CD4-positive, alpha-beta memory T cell (primary cell): ENCODE results near the gene NUAK1. TPM values are rescaled to one million over a fixed set of nuclear protein-coding genes. Genes with fewer than 3 reads are reported as not detected.

Experiments used
- CTCF ChIA-PET: fragments of 350-600 bp; sonication (Branson Sonifier 250); formaldehyde crosslinking; loops from one replicate; lab custom pipeline; 2021; ENCODE audit warnings: inconsistent platforms; ENCODE audit not compliant: partially characterized antibody; lab: Charles Lee
- POLR2A ChIA-PET: fragments of 350-600 bp; sonication (Branson Sonifier 250); formaldehyde crosslinking; loops from one replicate; lab custom pipeline; 2021; ENCODE audit not compliant: partially characterized antibody; lab: Charles Lee
- DNase-seq, 5 donors: peaks; one replicate each; pipeline versions ENCODE4 v3.0.0 to v3.0.0-alpha.2; 2020 to 2022; ENCODE audit warnings: mixed read lengths in 1 of 5
- H3K27ac ChIP-seq: one replicate; pipeline ENCODE4 v1.7.0; 2013; ENCODE audit warnings: low read depth, low read length
- H3K27me3 ChIP-seq: 2 replicates; pipeline ENCODE4 v1.7.0; 2013; ENCODE audit warnings: mild to moderate bottlenecking, low read length, moderate library complexity; ENCODE audit not compliant: insufficient read depth
- H3K36me3 ChIP-seq: 2 replicates; pipeline ENCODE4 v1.7.0; 2013; ENCODE audit warnings: mild to moderate bottlenecking, low read length, moderate library complexity; ENCODE audit not compliant: insufficient read depth
- H3K4me1 ChIP-seq: 2 replicates; pipeline ENCODE4 v1.7.0; 2013; ENCODE audit warnings: mild to moderate bottlenecking, low read length, moderate library complexity; ENCODE audit not compliant: insufficient read depth
- H3K4me3 ChIP-seq, 2 donors: one replicate each; pipeline ENCODE4 v1.7.0; 2013; ENCODE audit warnings: low read length in 2 of 2, mild to moderate bottlenecking in 1 of 2
- H3K9me3 ChIP-seq, 2 donors: one replicate each; pipeline ENCODE4 v1.7.0; 2013; ENCODE audit warnings: low read length in 2 of 2, control low read depth in 1 of 2; ENCODE audit not compliant: control insufficient read depth in 1 of 2
- H3K27ac Mint-ChIP-seq, 7 donors: one replicate each; pipeline ENCODE4 v1.8.0; 2020 to 2021; ENCODE audit warnings: mixed read lengths in 7 of 7, mild to moderate bottlenecking in 6 of 7, inconsistent platforms in 3 of 7, moderate library complexity in 3 of 7
- H3K27me3 Mint-ChIP-seq, 2 donors: one replicate each; pipeline ENCODE4 v1.8.0; 2020 to 2021; ENCODE audit warnings: mixed read lengths in 2 of 2
- H3K36me3 Mint-ChIP-seq, 2 donors: one replicate each; pipeline ENCODE4 v1.8.0; 2020 to 2021; ENCODE audit warnings: mixed read lengths in 2 of 2, inconsistent platforms in 1 of 2, mild to moderate bottlenecking in 1 of 2
- H3K4me1 Mint-ChIP-seq, 4 donors: one replicate each; pipeline ENCODE4 v1.8.0; 2020 to 2021; ENCODE audit warnings: mixed read lengths in 4 of 4, mild to moderate bottlenecking in 1 of 4
- H3K4me3 Mint-ChIP-seq, 8 donors: one replicate each; pipeline ENCODE4 v1.8.0; 2020 to 2021; ENCODE audit warnings: mixed read lengths in 8 of 8, mild to moderate bottlenecking in 7 of 8, moderate library complexity in 6 of 8, inconsistent platforms in 3 of 8
- H3K9me3 Mint-ChIP-seq, 8 donors: one replicate each; pipeline ENCODE4 v1.8.0; 2020 to 2021; ENCODE audit warnings: mixed read lengths in 8 of 8, mild to moderate bottlenecking in 5 of 8, inconsistent platforms in 3 of 8, moderate library complexity in 1 of 8
- intact Hi-C: fragments of 100-400 bp; cut with micrococcal nuclease; formaldehyde crosslinking; loops from one replicate; pipeline ENCODE4 v1.15.1; 2023
- polyA plus RNA-seq, 2 donors: library from polyadenylated mRNA; unstranded; fragments of 300-500 nt; fragmentation: Illumina TruSeq; gene quantifications; one replicate each; pipeline ENCODE4 v1.2.3, GENCODE V29; 2021
- total RNA-seq, 2 experiments: library from RNA; stranded (reverse); gene quantifications; one replicate each; pipeline ENCODE4 v1.2.3, GENCODE V29; 2021

Gene NUAK1
- total RNA-seq (not detected), polyA plus RNA-seq (not detected)

DNA sequence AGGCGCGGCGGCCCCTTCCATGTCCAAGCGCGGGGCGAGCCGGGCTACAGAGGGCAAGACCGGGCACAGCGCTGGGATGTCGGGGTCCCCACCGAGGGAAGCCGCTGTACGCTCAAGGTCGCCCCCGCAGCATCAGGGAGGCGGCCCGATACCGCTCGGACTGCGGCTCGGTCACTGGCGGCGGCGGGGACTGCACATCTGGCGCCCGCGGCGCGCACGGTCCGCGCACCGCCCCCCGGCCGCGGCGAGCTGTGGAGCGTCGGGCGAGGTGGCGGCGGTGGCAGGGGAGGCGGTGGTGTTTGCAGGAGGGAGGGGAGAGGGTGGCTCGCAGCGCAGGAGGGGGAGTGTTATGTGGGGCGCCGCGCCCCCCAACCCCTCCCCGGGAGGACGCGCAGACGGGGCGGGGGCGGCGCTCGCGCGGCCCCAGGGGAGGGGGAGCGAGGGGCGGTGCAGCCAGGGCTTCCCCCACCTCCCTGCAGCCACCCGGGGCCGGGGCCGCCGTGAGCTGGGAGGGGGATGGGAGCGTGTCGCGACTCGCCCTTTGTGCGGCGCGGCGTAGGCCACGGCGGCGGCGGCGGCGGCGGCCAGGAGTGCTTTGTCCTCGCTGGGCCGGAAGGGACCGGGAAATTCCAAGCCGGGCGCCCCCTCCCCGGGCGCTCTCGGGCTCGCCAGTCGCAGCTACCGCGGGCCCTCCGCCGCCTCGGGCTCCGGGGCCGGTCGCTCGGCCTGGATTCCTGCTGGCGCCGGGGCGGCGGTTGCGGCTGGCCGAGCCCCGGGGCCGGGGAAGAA, at the start of gene NUAK1:
Gene NUAK1 (minus strand): TSS at position 322 of the 789 bp plus-strand sequence. CDS start 301 bp downstream, at position 21.
- ChIA-PET POLR2A (no interaction called here), CTCF (interaction anchor here (7.5 kb wide), 1 partner anchor 720 kb away, joined by 84 read pairs; no protein-coding TSS in a partner anchor)
- no peaks in the 10 kb centered on the region for H3K36me3 Mint-ChIP-seq
- Histone ChIP-seq H3K4me3 (no peak within 1 kb of the TSS), H3K9me3 (no peaks in the 10 kb centered on the region), H3K36me3 (no peaks in the 10 kb centered on the region), H3K27ac (no peak within 1 kb of the TSS), H3K4me1 (no peaks in the 10 kb centered on the region), H3K27me3 (peaks cover 20% of the 10 kb centered on the region)
- DNase-seq, result peak in 1 of 5 donors; percentile 4
- peaks cover 0 to 9% (median 0%) of the 10 kb centered on the region in 8 donors for H3K9me3 Mint-ChIP-seq
- intact Hi-C loops, result no loop called here
- peaks cover 4 to 23% (median 9%) of the 10 kb centered on the region in 4 donors for H3K4me1 Mint-ChIP-seq
- peaks cover 47 to 62% of the 10 kb centered on the region in 2 donors for H3K27me3 Mint-ChIP-seq
- peak within 1 kb of the TSS in 2 of 7 donors; percentile 30 to 54 for H3K27ac Mint-ChIP-seq
- peak within 1 kb of the TSS; percentile 33 to 77 (median 72) for H3K4me3 Mint-ChIP-seq

DNA sequence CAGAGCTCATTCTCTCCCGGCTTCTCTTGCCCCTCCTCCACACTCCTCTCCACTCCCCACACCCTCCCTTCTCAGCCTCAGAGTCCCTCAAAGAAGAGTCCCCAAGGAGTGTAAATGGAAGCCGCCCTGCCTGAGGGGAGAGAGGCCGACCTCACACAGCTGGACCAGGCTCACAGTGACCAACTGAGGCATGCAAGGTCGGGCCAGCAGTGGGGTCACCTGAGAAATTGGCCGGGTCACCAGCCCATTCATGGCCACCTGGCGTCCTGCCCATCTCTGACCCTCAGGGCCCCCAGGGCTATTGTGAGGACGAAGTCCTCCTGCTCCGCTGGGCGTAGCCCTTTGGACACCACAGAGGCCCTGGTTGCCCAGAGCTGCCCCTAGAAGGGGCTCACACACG, 49.5 kb upstream of the NUAK1 start:
- no peaks in the 10 kb centered on the region for H3K4me1 ChIP-seq
- H3K9me3 ChIP-seq, result no peaks in the 10 kb centered on the region
- Mint-ChIP-seq H3K27me3 (peaks cover 0 to 7% of the 10 kb centered on the region in 2 donors), H3K4me1 (no peaks in the 10 kb centered on the region), H3K4me3 (no peak overlapping the region), H3K36me3 (no peaks in the 10 kb centered on the region), H3K9me3 (peaks cover 0 to 4% (median 0%) of the 10 kb centered on the region in 8 donors), H3K27ac (no peak overlapping the region)
- no peak for DNase-seq
- H3K27me3 ChIP-seq, result no peaks in the 10 kb centered on the region
- H3K36me3 ChIP-seq, result no peaks in the 10 kb centered on the region
- ChIA-PET POLR2A (no interaction called here), CTCF (no interaction called here)
- intact Hi-C loops, result no loop called here
- H3K27ac ChIP-seq, result no peak overlapping the region
- no peak overlapping the region for H3K4me3 ChIP-seq

DNA sequence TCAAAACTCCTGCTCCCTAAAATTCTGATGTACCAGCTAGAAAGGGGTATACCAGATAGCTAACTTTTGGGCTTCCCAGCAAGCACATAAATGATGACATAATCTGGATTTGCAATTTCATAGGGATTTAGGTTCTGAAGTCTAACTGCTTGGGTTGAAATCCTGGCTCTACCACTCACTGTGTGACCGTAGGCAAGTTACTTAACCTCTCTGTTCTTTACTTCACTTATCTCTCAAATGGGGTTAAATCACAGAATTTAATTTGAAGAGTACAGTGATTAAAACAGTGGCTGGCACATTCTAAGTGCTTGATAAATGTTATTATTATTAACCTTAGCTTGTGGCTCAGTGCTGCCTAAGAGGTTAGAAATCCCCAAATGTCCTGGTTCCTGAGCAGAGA, 49.1 kb upstream of the NUAK1 start:
- Mint-ChIP-seq H3K27me3 (peaks cover 0 to 9% of the 10 kb centered on the region in 2 donors), H3K27ac (no peak overlapping the region)
- POLR2A ChIA-PET, result no interaction called here

DNA sequence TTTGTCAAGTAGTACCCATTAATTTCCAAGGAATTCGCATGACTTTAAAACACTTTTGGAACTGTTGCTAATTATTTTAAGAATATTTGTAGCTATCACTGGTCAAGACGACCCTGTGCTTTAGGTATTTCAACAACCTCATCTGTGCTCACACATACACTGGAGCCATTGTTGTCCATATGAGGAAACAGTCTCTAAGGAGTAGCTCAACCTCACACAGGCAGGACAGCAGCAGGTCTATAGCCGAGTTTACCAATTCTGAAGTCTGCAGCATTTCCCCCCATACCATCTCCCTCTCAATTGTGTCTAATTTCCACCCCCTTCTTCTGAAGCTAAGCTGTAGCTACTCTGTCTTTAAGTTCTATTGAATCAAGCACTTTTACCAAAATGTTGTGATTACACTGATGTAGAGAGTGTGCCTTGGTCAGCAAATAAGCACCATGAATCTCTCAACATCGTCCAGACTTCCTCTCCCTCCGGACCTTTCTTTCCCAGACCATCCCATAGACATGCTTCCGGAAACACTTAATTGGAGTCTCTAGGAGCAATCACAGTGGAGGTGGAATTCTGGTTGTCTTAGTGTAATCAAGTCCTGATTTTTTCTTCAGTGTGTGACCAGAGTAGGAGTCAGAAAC, 48.5 kb upstream of the NUAK1 start:
- no peak overlapping the region for H3K27ac ChIP-seq
- Mint-ChIP-seq H3K4me3 (no peak overlapping the region), H3K27me3 (peaks cover 0 to 9% of the 10 kb centered on the region in 2 donors), H3K27ac (no peak overlapping the region), H3K9me3 (peaks cover 0 to 4% (median 0%) of the 10 kb centered on the region in 8 donors), H3K36me3 (no peaks in the 10 kb centered on the region), H3K4me1 (no peaks in the 10 kb centered on the region)
- H3K4me3 ChIP-seq, result no peak overlapping the region
- no peaks in the 10 kb centered on the region for H3K4me1 ChIP-seq
- POLR2A ChIA-PET, result no interaction called here
- no peak for DNase-seq
- no peaks in the 10 kb centered on the region for H3K36me3 ChIP-seq
- CTCF ChIA-PET, result no interaction called here
- no peaks in the 10 kb centered on the region for H3K9me3 ChIP-seq
- no peaks in the 10 kb centered on the region for H3K27me3 ChIP-seq
- intact Hi-C loops, result no loop called here

More for the DNA sequence above, 49.1 kb upstream of the NUAK1 start:
- CTCF ChIA-PET, result no interaction called here
- no peaks in the 10 kb centered on the region for H3K27me3 ChIP-seq
- no peaks in the 10 kb centered on the region for H3K4me1 ChIP-seq
- no peaks in the 10 kb centered on the region for H3K36me3 Mint-ChIP-seq
- no peak overlapping the region for H3K4me3 Mint-ChIP-seq
- H3K4me1 Mint-ChIP-seq, result no peaks in the 10 kb centered on the region
- H3K36me3 ChIP-seq, result no peaks in the 10 kb centered on the region
- no peak overlapping the region for H3K4me3 ChIP-seq
- intact Hi-C loops, result no loop called here
- H3K27ac ChIP-seq, result no peak overlapping the region
- peaks cover 0 to 4% (median 0%) of the 10 kb centered on the region in 8 donors for H3K9me3 Mint-ChIP-seq
- H3K9me3 ChIP-seq, result no peaks in the 10 kb centered on the region
- DNase-seq, result no peak

DNA sequence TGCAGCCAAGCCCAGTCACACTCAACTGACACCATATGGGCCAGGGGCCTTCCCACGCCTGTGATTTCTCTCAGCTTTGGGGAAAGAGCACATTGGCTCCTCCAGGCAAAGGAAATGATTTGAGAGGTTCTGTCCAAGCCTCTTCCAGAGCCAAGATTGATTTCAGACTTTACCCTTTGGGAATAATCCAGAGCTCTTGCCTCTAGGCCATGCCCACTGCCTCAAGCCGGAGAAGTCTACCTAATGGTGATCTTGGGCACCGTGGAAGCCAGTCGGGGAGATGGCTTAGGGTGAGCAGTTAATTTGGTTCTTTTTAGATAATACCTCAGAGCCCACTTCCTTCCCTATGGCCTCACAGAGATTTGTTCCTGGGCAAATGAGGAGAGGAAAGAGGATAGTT, 45.0 kb upstream of the NUAK1 start:
- DNase-seq, result no peak

DNA sequence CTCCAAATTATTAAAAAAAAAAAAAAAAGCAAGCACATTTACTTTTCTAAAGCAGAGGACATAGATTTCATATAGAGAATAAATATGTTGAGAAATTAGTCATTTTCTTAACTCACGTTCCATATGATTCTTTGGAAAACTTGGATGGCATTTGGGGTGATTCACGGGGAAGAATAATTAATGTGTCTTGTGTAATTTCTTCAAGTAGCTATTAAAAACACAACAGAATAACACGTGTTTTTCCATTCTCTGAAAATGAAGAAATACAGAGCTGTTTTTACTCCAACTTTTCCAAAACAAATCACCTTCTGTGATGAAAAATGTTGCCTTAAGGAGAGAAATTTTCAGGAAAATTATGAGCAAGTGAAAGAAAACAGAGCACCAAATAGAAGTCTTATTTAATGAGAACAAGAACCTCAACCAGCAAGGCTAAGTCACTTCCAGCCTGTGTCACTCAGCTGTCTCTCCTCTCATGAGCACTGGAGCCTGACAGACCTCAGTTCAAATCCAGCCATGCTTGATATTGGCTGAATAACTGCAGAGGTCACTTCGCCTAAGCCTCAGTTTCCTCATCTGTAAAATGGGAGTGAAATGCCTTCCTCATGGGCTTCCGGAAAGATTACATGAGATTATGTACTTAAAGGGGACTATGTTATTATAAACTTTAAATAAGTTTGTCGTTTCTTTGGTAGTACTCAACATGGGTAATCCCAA, 42.8 kb upstream of the NUAK1 start:
- no peak overlapping the region for H3K4me3 ChIP-seq
- H3K27ac ChIP-seq, result no peak overlapping the region
- peaks cover 2 to 14% of the 10 kb centered on the region in 2 donors for H3K27me3 Mint-ChIP-seq
- POLR2A ChIA-PET, result no interaction called here
- no peaks in the 10 kb centered on the region for H3K36me3 Mint-ChIP-seq
- no peaks in the 10 kb centered on the region for H3K9me3 ChIP-seq
- H3K4me1 ChIP-seq, result no peaks in the 10 kb centered on the region
- no peaks in the 10 kb centered on the region for H3K27me3 ChIP-seq
- DNase-seq, result no peak
- H3K4me1 Mint-ChIP-seq, result no peaks in the 10 kb centered on the region
- no peaks in the 10 kb centered on the region for H3K9me3 Mint-ChIP-seq
- H3K4me3 Mint-ChIP-seq, result no peak overlapping the region
- no peak overlapping the region for H3K27ac Mint-ChIP-seq
- CTCF ChIA-PET, result no interaction called here
- intact Hi-C loops, result no loop called here
- no peaks in the 10 kb centered on the region for H3K36me3 ChIP-seq

More for the DNA sequence above, 45.0 kb upstream of the NUAK1 start:
- H3K4me1 Mint-ChIP-seq, result no peaks in the 10 kb centered on the region
- CTCF ChIA-PET, result no interaction called here
- Histone ChIP-seq H3K4me3 (no peak overlapping the region), H3K27ac (no peak overlapping the region), H3K36me3 (no peaks in the 10 kb centered on the region), H3K9me3 (no peaks in the 10 kb centered on the region), H3K27me3 (no peaks in the 10 kb centered on the region), H3K4me1 (no peaks in the 10 kb centered on the region)
- POLR2A ChIA-PET, result no interaction called here
- H3K9me3 Mint-ChIP-seq, result peaks cover 0 to 4% (median 0%) of the 10 kb centered on the region in 8 donors
- H3K27me3 Mint-ChIP-seq, result peaks cover 2 to 14% of the 10 kb centered on the region in 2 donors
- no peaks in the 10 kb centered on the region for H3K36me3 Mint-ChIP-seq
- no peak overlapping the region for H3K27ac Mint-ChIP-seq
- H3K4me3 Mint-ChIP-seq, result no peak overlapping the region
- intact Hi-C loops, result no loop called here

DNA sequence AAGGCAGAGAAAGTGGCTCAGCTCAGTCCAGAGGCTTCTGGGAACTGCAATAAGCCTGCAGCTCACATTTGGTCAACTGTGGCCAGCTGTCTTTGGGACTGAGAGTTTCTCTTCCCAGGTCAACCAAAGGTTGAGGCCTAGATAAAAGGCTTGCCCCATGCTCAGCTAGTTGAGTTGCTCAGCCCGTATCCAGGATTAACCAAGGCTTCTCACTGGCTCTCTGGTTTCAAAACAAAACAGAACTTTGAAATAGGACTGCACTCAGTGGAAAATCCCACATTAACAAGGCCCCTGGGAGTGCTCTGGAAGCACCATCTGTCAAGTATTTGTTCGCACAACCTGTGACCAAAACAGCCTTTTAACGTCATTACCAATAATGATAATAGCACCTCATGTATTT, 40.3 kb upstream of the NUAK1 start:
- H3K4me1 ChIP-seq, result no peaks in the 10 kb centered on the region
- intact Hi-C loops, result no loop called here
- Mint-ChIP-seq H3K27me3 (peaks cover 2 to 14% of the 10 kb centered on the region in 2 donors), H3K36me3 (no peaks in the 10 kb centered on the region), H3K27ac (no peak overlapping the region), H3K4me1 (no peaks in the 10 kb centered on the region), H3K9me3 (no peaks in the 10 kb centered on the region), H3K4me3 (no peak overlapping the region)
- H3K4me3 ChIP-seq, result no peak overlapping the region
- H3K27ac ChIP-seq, result no peak overlapping the region
- no peaks in the 10 kb centered on the region for H3K36me3 ChIP-seq
- H3K9me3 ChIP-seq, result no peaks in the 10 kb centered on the region
- no peak for DNase-seq
- ChIA-PET POLR2A (no interaction called here), CTCF (no interaction called here)
- H3K27me3 ChIP-seq, result no peaks in the 10 kb centered on the region
